Activated T-helper 2 cell treated with anti-CD3 and anti-CD28 coated beads, Interferon-gamma antibody, Interleukin-2, Interleukin-4, amounts not matched to agents 10 μg/mL and 5 μg/mL and 100 μg/mL, durations not matched to agents 14 hours and 24 hours and 36 hours (primary cell): ENCODE results near the gene STRN3. TPM values are rescaled to one million over a fixed set of nuclear protein-coding genes. Genes with fewer than 3 reads are reported as not detected.

ENCODE experiments used
- DNase-seq: peaks from one replicate; pipeline ENCODE4 v3.0.0; 2021; ENCODE audit warnings: low spot score
- H3K27ac Mint-ChIP-seq: one replicate; pipeline ENCODE4 v1.8.0; 2021; ENCODE audit warnings: mixed read lengths
- H3K27me3 Mint-ChIP-seq: one replicate; pipeline ENCODE4 v1.8.0; 2021; ENCODE audit warnings: low read depth, mixed read lengths
- H3K36me3 Mint-ChIP-seq: one replicate; pipeline ENCODE4 v1.8.0; 2021; ENCODE audit warnings: low read depth, mixed read lengths
- H3K4me1 Mint-ChIP-seq: one replicate; pipeline ENCODE4 v1.8.0; 2021; ENCODE audit warnings: low read depth, mixed read lengths
- H3K4me3 Mint-ChIP-seq: one replicate; pipeline ENCODE4 v1.8.0; 2021; ENCODE audit warnings: low read depth, mild to moderate bottlenecking, moderate library complexity, mixed read lengths
- H3K9me3 Mint-ChIP-seq: one replicate; pipeline ENCODE4 v1.8.0; 2021; ENCODE audit warnings: mixed read lengths
- intact Hi-C: fragments of 100-400 bp; cut with micrococcal nuclease; formaldehyde crosslinking; loops from one replicate; pipeline ENCODE4 v1.15.1; 2023
- total RNA-seq: library from RNA; stranded (reverse); gene quantifications from 2 replicates; pipeline ENCODE4 v1.2.3, GENCODE V29; 2022

STRN3 gene
- total RNA-seq, 1 donor from 2014 or later, result 26.2 TPM

GRCh38 chr14:31026450-31027235 is 464 bp upstream of the STRN3 start:
- peak; percentile 89 for DNase-seq
- no peaks in the 10 kb centered on the region for H3K27me3 Mint-ChIP-seq
- peaks cover 16% of the 10 kb centered on the region for H3K36me3 Mint-ChIP-seq
- peak overlapping the region; percentile 93 for H3K4me3 Mint-ChIP-seq
- H3K9me3 Mint-ChIP-seq, result no peaks in the 10 kb centered on the region
- peaks cover 51% of the 10 kb centered on the region for H3K4me1 Mint-ChIP-seq
- peak overlapping the region; percentile 92 for H3K27ac Mint-ChIP-seq
- intact Hi-C loops, result loop anchor here (1.0 to 10.0 kb wide), 8 partner anchors 44 to 1176 kb away; partner anchors contain the start of genes G2E3, HECTD1, NUBPL and RNU6-7

- intact Hi-C loops, result loop anchor here (1.0 to 10.0 kb wide), 8 partner anchors 43 to 1177 kb away; partner anchors contain the start of genes G2E3, HECTD1, NUBPL and RNU6-7
- peak; percentile 43 for DNase-seq
- peaks cover 44% of the 10 kb centered on the region for H3K4me1 Mint-ChIP-seq
- H3K4me3 Mint-ChIP-seq, result peak within 1 kb of the TSS; percentile 93
- no peaks in the 10 kb centered on the region for H3K27me3 Mint-ChIP-seq
- H3K36me3 Mint-ChIP-seq, result peaks cover 24% of the 10 kb centered on the region
- H3K27ac Mint-ChIP-seq, result peak within 1 kb of the TSS; percentile 92
- H3K9me3 Mint-ChIP-seq, result no peaks in the 10 kb centered on the region
Observed at GRCh38 chr14:31025367-31026076, 657 bp downstream of the STRN3 start, which contains the start of gene AP4S1. AP4S1 (plus strand) TSS chr14:31025649; CDS start chr14:31066197, 40,548 bp downstream.

- DNase-seq, result no peak
- no peaks in the 10 kb centered on the region for H3K9me3 Mint-ChIP-seq
- H3K27ac Mint-ChIP-seq, result peak overlapping the region; percentile 81
- peaks cover 47% of the 10 kb centered on the region for H3K4me1 Mint-ChIP-seq
- intact Hi-C loops, result loop anchor here (5.0 to 10.0 kb wide), 5 partner anchors 42 to 1178 kb away; partner anchors contain the start of genes NUBPL, RNU6-7, RNU6-8 and SCFD1
- no peaks in the 10 kb centered on the region for H3K27me3 Mint-ChIP-seq
- peak overlapping the region; percentile 91 for H3K4me3 Mint-ChIP-seq
- peaks cover 28% of the 10 kb centered on the region for H3K36me3 Mint-ChIP-seq
Observed at GRCh38 chr14:31024577-31025366, 1.4 kb downstream of the STRN3 start.

- peaks cover 28% of the 10 kb centered on the region for H3K36me3 Mint-ChIP-seq
- intact Hi-C loops, result loop anchor here (10.0 kb wide), 1 partner anchor 541 kb away; the partner anchor contains the start of gene NUBPL
- peak overlapping the region; percentile 45 for H3K4me3 Mint-ChIP-seq
- no peak for DNase-seq
- H3K27ac Mint-ChIP-seq, result no peak overlapping the region
- no peaks in the 10 kb centered on the region for H3K9me3 Mint-ChIP-seq
- H3K4me1 Mint-ChIP-seq, result peaks cover 42% of the 10 kb centered on the region
- H3K27me3 Mint-ChIP-seq, result no peaks in the 10 kb centered on the region
Observed at GRCh38 chr14:31024010-31024480, 2.1 kb downstream of the STRN3 start.

GRCh38 chr14:31022386-31022785 is 3.8 kb downstream of the STRN3 start:
- no peaks in the 10 kb centered on the region for H3K9me3 Mint-ChIP-seq
- H3K4me1 Mint-ChIP-seq, result peaks cover 35% of the 10 kb centered on the region
- intact Hi-C loops, result loop anchor here (10.0 kb wide), 1 partner anchor 542 kb away; the partner anchor contains the start of gene NUBPL
- H3K36me3 Mint-ChIP-seq, result peaks cover 34% of the 10 kb centered on the region
- no peaks in the 10 kb centered on the region for H3K27me3 Mint-ChIP-seq
- H3K27ac Mint-ChIP-seq, result no peak overlapping the region
- DNase-seq, result no peak
- no peak overlapping the region for H3K4me3 Mint-ChIP-seq

- Mint-ChIP-seq H3K36me3 (peaks cover 34% of the 10 kb centered on the region), H3K27ac (no peak overlapping the region), H3K4me1 (peaks cover 29% of the 10 kb centered on the region), H3K4me3 (no peak overlapping the region), H3K27me3 (no peaks in the 10 kb centered on the region), H3K9me3 (no peaks in the 10 kb centered on the region)
- intact Hi-C loops, result loop anchor here (10.0 kb wide), 1 partner anchor 543 kb away; the partner anchor contains the start of gene NUBPL
- no peak for DNase-seq
Observed at GRCh38 chr14:31021576-31021949, 4.6 kb downstream of the STRN3 start.

- Mint-ChIP-seq H3K4me1 (peaks cover 31% of the 10 kb centered on the region), H3K27me3 (no peaks in the 10 kb centered on the region), H3K36me3 (peaks cover 34% of the 10 kb centered on the region), H3K27ac (no peak overlapping the region), H3K4me3 (no peak overlapping the region), H3K9me3 (no peaks in the 10 kb centered on the region)
- no peak for DNase-seq
- intact Hi-C loops, result loop anchor here (10.0 kb wide), 1 partner anchor 544 kb away; the partner anchor contains the start of gene NUBPL
Observed at GRCh38 chr14:31020834-31021575, 5.2 kb downstream of the STRN3 start.

- peaks cover 26% of the 10 kb centered on the region for H3K36me3 Mint-ChIP-seq
- H3K4me3 Mint-ChIP-seq, result no peak overlapping the region
- no peak overlapping the region for H3K27ac Mint-ChIP-seq
- DNase-seq, result no peak
- H3K9me3 Mint-ChIP-seq, result no peaks in the 10 kb centered on the region
- peaks cover 16% of the 10 kb centered on the region for H3K4me1 Mint-ChIP-seq
- intact Hi-C loops, result no loop called here
- H3K27me3 Mint-ChIP-seq, result no peaks in the 10 kb centered on the region
Observed at GRCh38 chr14:31018057-31018645, 8.0 kb downstream of the STRN3 start.

GRCh38 chr14:31013841-31014240 is 12.3 kb downstream of the STRN3 start:
- no peak overlapping the region for H3K4me3 Mint-ChIP-seq
- no peaks in the 10 kb centered on the region for H3K27me3 Mint-ChIP-seq

GRCh38 chr14:31010935-31011334 is 15.2 kb downstream of the STRN3 start:
- H3K9me3 Mint-ChIP-seq, result no peaks in the 10 kb centered on the region
- DNase-seq, result no peak
- H3K36me3 Mint-ChIP-seq, result peaks cover 15% of the 10 kb centered on the region
- H3K4me3 Mint-ChIP-seq, result no peak overlapping the region
- no peaks in the 10 kb centered on the region for H3K27me3 Mint-ChIP-seq
- intact Hi-C loops, result no loop called here
- no peak overlapping the region for H3K27ac Mint-ChIP-seq
- peaks cover 3% of the 10 kb centered on the region for H3K4me1 Mint-ChIP-seq

More at GRCh38 chr14:31013841-31014240, 12.3 kb downstream of the STRN3 start:
- Mint-ChIP-seq H3K9me3 (no peaks in the 10 kb centered on the region), H3K36me3 (peaks cover 14% of the 10 kb centered on the region), H3K4me1 (peaks cover 3% of the 10 kb centered on the region), H3K27ac (no peak overlapping the region)
- DNase-seq, result no peak
- intact Hi-C loops, result no loop called here

GRCh38 chr14:31009836-31010574 is 16.2 kb downstream of the STRN3 start:
- Mint-ChIP-seq H3K36me3 (peaks cover 20% of the 10 kb centered on the region), H3K27me3 (no peaks in the 10 kb centered on the region), H3K27ac (no peak overlapping the region), H3K4me3 (no peak overlapping the region), H3K9me3 (no peaks in the 10 kb centered on the region), H3K4me1 (peaks cover 3% of the 10 kb centered on the region)
- DNase-seq, result no peak
- intact Hi-C loops, result no loop called here
